Thoracic aorta (tissue), 2 donors: ENCODE measurements around the gene PRTG. TPM values are rescaled to one million over a fixed set of nuclear protein-coding genes. Genes with fewer than 3 reads are reported as not detected.

ENCODE experiments used
- ATAC-seq: fragments of 150-250 bp; one replicate; pipeline ENCODE4 v1.8.0; 2017; ENCODE audit warnings: low read depth; ENCODE audit not compliant: insufficient number of reproducible peaks, low FRiP score
- DNase-seq: peaks from one replicate; pipeline ENCODE4 v3.0.0-alpha.2; 2020; ENCODE audit warnings: low spot score
- H3K27ac ChIP-seq, 2 donors: fragments of 200-600 bp; sonication (generic); 1 replicate in 1 of 2; 2 replicates in 1 of 2; pipeline ENCODE4 v1.5.1; 2016; ENCODE audit warnings: mild to moderate bottlenecking in 2 of 2, moderate library complexity in 2 of 2
- H3K27me3 ChIP-seq: fragments of 200-600 bp; sonication (generic); replicated peaks from 2 replicates; pipeline ENCODE4 v1.6.0; 2016; ENCODE audit warnings: mild to moderate bottlenecking; ENCODE audit not compliant: insufficient read depth
- H3K36me3 ChIP-seq: fragments of 200-600 bp; sonication (generic); one replicate; pipeline ENCODE4 v1.5.1; 2016
- H3K4me1 ChIP-seq, 2 donors: fragments of 200-600 bp; sonication (generic); 1 replicate in 1 of 2; 2 replicates in 1 of 2; pipeline versions ENCODE4 v1.5.1 to v1.6.0; 2016; ENCODE audit warnings: low read depth in 2 of 2, mild to moderate bottlenecking in 1 of 2; ENCODE audit not compliant: control insufficient read depth in 1 of 2
- H3K4me3 ChIP-seq: fragments of 200-600 bp; sonication (generic); 2 replicates; pipeline ENCODE4 v1.5.1; 2016; ENCODE audit warnings: mild to moderate bottlenecking
- H3K9me3 ChIP-seq: fragments of 200-600 bp; sonication (generic); 2 replicates; pipeline ENCODE4 v1.5.1; 2016
- CTCF ChIP-seq: fragments of 200-600 bp; sonication (generic); IDR thresholded peaks from one replicate; pipeline ENCODE4 v1.5.1; 2019; ENCODE audit warnings: antibody characterized with exemption
- total RNA-seq, 2 donors: library from RNA; depleted of rRNA; stranded (reverse); fragments of >200 nt; gene quantifications; one replicate each; pipeline versions ENCODE4 v1.1.0 to v1.2.3, GENCODE V29; 2016

Gene PRTG
- total RNA-seq, 2 donors from 2014 or later, result 0.41 to 3.0 TPM

- TF ChIP-seq CTCF, result no peak
- H3K27me3 ChIP-seq, result no peaks in the 10 kb centered on the region
- H3K36me3 ChIP-seq, result no peaks in the 10 kb centered on the region
- no peaks in the 10 kb centered on the region for H3K9me3 ChIP-seq
- no peak for DNase-seq
- H3K4me1 ChIP-seq, result no peaks in the 10 kb centered on the region
- ATAC-seq, result no peak
- H3K27ac ChIP-seq, result no peak overlapping the region
- no peak overlapping the region for H3K4me3 ChIP-seq
Measured at GRCh38 chr15:55715355-55716076, 27.4 kb downstream of the PRTG start.

- no peaks in the 10 kb centered on the region for H3K4me1 ChIP-seq
- TF ChIP-seq CTCF, result no peak
- H3K4me3 ChIP-seq, result no peak overlapping the region
- no peaks in the 10 kb centered on the region for H3K36me3 ChIP-seq
- no peak overlapping the region for H3K27ac ChIP-seq
- DNase-seq (no peak), ATAC-seq (no peak)
- no peaks in the 10 kb centered on the region for H3K27me3 ChIP-seq
- H3K9me3 ChIP-seq, result no peaks in the 10 kb centered on the region
Measured at GRCh38 chr15:55714064-55714463, 28.9 kb downstream of the PRTG start.

GRCh38 chr15:55712363-55712762 is 30.6 kb downstream of the PRTG start:
- DNase-seq, result no peak
- no peak for TF ChIP-seq CTCF
- H3K9me3 ChIP-seq, result no peaks in the 10 kb centered on the region
- no peaks in the 10 kb centered on the region for H3K36me3 ChIP-seq
- no peak overlapping the region for H3K27ac ChIP-seq
- H3K27me3 ChIP-seq, result no peaks in the 10 kb centered on the region
- H3K4me3 ChIP-seq, result no peak overlapping the region
- H3K4me1 ChIP-seq, result no peaks in the 10 kb centered on the region
- ATAC-seq, result no peak

- ATAC-seq (no peak), DNase-seq (no peak)
- no peak for TF ChIP-seq CTCF
- Histone ChIP-seq H3K27me3 (no peaks in the 10 kb centered on the region), H3K27ac (no peak overlapping the region), H3K9me3 (no peaks in the 10 kb centered on the region), H3K4me3 (no peak overlapping the region), H3K36me3 (no peaks in the 10 kb centered on the region), H3K4me1 (no peaks in the 10 kb centered on the region)
Measured at GRCh38 chr15:55710286-55710685, 32.7 kb downstream of the PRTG start.

- H3K27me3 ChIP-seq, result no peaks in the 10 kb centered on the region
Measured at GRCh38 chr15:55709458-55709857, 33.5 kb downstream of the PRTG start.

More at GRCh38 chr15:55709458-55709857, 33.5 kb downstream of the PRTG start:
- no peak overlapping the region for H3K27ac ChIP-seq
- no peak overlapping the region for H3K4me3 ChIP-seq
- H3K36me3 ChIP-seq, result no peaks in the 10 kb centered on the region
- ATAC-seq (no peak), DNase-seq (no peak)
- no peak for TF ChIP-seq CTCF
- no peaks in the 10 kb centered on the region for H3K4me1 ChIP-seq
- H3K9me3 ChIP-seq, result no peaks in the 10 kb centered on the region
